Glutamatergic neuron (in vitro differentiated cells): ENCODE results near the gene UBAC2. TPM values are rescaled to one million over a fixed set of nuclear protein-coding genes. Genes with fewer than 3 reads are reported as not detected.

Experiments
- DNase-seq: peaks from one replicate; pipeline ENCODE4 v3.0.0; 2022
- H3K27ac Mint-ChIP-seq: one replicate; pipeline ENCODE4 v1.8.0; 2020; ENCODE audit warnings: mild to moderate bottlenecking, mixed read lengths, inconsistent platforms; ENCODE audit not compliant: unreplicated experiment
- H3K27me3 Mint-ChIP-seq: one replicate; pipeline ENCODE4 v1.8.0; 2020; ENCODE audit warnings: mild to moderate bottlenecking, moderate library complexity, mixed read lengths, inconsistent platforms; ENCODE audit not compliant: unreplicated experiment
- H3K36me3 Mint-ChIP-seq: one replicate; pipeline ENCODE4 v1.8.0; 2020; ENCODE audit warnings: mild to moderate bottlenecking, mixed read lengths, inconsistent platforms; ENCODE audit not compliant: unreplicated experiment
- H3K4me1 Mint-ChIP-seq: one replicate; pipeline ENCODE4 v1.8.0; 2020; ENCODE audit warnings: mild to moderate bottlenecking, low read depth, mixed read lengths, inconsistent platforms; ENCODE audit not compliant: unreplicated experiment
- H3K4me3 Mint-ChIP-seq: one replicate; pipeline ENCODE4 v1.8.0; 2020; ENCODE audit warnings: mild to moderate bottlenecking, mixed read lengths, inconsistent platforms; ENCODE audit not compliant: unreplicated experiment
- H3K9me3 Mint-ChIP-seq: one replicate; pipeline ENCODE4 v1.8.0; 2020; ENCODE audit warnings: mild to moderate bottlenecking, moderate library complexity, mixed read lengths, inconsistent platforms; ENCODE audit not compliant: unreplicated experiment
- total RNA-seq: library from RNA; stranded (reverse); fragmentation: NEBNext Ultra II Directional; extraction: Animal tissue kit (Norgen Biotek cat#: 25700); gene quantifications from one replicate; pipeline ENCODE4 v1.2.1, GENCODE V29; 2021; ENCODE audit not compliant: unreplicated experiment
- TF ChIP-seq, protein P1 (sequence below): fragments of 200-600 bp; sonication (generic); IDR thresholded peaks from one replicate; pipeline ENCODE4 v1.5.0; 2021; ENCODE audit not compliant: partially characterized antibody, unreplicated experiment

UBAC2 gene
- total RNA-seq, 1 donor from 2014 or later = 33.3 TPM

DNA sequence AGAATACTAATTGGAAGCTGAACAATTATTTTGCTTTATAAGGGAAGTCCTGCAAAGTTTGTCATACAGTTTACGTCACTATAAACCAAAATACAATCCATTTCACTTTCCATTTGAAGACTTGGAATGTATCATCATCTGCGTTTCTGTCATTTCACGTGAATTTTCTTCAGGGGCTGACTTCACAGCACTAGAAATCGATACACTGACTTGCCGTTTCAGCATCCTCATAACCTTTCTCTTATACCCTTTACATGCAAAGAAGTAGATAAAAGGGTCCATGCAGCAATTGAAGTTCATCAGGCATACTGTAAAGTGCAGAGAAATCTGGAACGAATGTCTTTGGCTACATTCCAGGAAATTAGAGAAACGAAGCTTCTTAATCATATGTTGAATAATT is 94.3 kb downstream of the UBAC2 start:
- H3K36me3 Mint-ChIP-seq = no peaks in the 10 kb centered on the region
- H3K9me3 Mint-ChIP-seq = no peaks in the 10 kb centered on the region
- H3K4me3 Mint-ChIP-seq = no peak overlapping the region
- H3K27ac Mint-ChIP-seq = no peak overlapping the region
- peaks cover 5% of the 10 kb centered on the region for H3K4me1 Mint-ChIP-seq
- DNase-seq = no peak
- TF ChIP-seq, protein P1, sequence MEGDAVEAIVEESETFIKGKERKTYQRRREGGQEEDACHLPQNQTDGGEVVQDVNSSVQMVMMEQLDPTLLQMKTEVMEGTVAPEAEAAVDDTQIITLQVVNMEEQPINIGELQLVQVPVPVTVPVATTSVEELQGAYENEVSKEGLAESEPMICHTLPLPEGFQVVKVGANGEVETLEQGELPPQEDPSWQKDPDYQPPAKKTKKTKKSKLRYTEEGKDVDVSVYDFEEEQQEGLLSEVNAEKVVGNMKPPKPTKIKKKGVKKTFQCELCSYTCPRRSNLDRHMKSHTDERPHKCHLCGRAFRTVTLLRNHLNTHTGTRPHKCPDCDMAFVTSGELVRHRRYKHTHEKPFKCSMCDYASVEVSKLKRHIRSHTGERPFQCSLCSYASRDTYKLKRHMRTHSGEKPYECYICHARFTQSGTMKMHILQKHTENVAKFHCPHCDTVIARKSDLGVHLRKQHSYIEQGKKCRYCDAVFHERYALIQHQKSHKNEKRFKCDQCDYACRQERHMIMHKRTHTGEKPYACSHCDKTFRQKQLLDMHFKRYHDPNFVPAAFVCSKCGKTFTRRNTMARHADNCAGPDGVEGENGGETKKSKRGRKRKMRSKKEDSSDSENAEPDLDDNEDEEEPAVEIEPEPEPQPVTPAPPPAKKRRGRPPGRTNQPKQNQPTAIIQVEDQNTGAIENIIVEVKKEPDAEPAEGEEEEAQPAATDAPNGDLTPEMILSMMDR = no peak
- no peaks in the 10 kb centered on the region for H3K27me3 Mint-ChIP-seq

DNA sequence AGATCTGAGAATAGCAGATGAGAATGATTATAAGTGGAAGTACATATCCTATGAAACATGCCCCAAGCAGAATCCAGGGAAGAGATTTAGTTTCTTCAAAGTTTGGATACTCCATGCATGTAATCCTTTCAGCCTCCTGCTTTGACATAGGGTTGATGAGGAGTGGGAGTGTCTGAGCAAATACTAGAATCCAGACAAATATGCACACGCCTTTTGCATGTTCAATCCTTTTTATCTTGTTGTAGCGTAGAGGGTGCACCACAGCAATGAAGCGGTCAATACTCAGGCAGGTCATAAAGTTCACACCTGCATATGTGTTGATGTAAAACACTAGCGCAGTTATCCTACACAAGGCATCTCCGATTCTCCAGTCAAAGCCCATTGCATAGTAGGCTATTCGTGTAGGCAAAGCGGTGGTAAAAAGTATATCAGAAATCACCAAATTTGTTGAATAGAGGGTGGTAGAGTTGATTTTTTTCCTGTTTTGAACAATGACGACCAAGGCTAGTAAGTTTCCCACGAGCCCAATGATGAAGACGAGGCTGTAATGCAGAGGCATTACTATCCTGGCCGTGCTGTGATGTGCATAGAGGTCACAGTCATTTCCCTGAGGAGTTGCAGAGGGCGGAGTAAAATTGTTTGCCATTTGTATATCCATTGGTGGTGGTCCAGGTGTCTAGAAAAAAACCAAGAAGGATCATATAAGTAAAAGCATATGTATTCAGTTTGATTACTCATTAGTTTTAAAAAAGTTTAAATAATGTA is 95.0 kb downstream of the UBAC2 start:
- Mint-ChIP-seq H3K27ac (no peak overlapping the region), H3K9me3 (no peaks in the 10 kb centered on the region), H3K4me3 (no peak overlapping the region), H3K36me3 (no peaks in the 10 kb centered on the region), H3K27me3 (no peaks in the 10 kb centered on the region), H3K4me1 (peaks cover 5% of the 10 kb centered on the region)
- no peak for DNase-seq
- TF ChIP-seq, protein P1 = no peak

DNA sequence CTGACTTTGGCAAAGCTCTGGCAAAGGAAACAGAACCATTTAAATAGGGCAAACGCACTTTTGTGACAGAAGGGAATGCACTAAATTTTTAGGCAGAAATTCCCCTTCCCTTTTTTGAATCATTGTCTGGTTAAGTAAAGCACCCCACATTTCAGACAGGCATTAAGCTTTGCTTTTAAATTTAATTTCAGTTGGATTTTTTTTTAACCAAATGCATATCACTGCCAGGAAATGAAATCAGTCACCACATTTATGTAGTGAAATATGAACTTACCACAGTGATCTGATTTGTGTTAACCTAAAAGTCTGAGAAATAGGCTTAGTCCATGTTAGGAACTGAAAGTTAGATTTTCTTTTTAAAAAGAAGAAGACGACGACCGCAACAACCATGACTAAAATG is 95.7 kb downstream of the UBAC2 start:
- H3K27ac Mint-ChIP-seq = no peak overlapping the region
- peaks cover 5% of the 10 kb centered on the region for H3K4me1 Mint-ChIP-seq
- H3K36me3 Mint-ChIP-seq = no peaks in the 10 kb centered on the region
- H3K4me3 Mint-ChIP-seq = no peak overlapping the region
- DNase-seq = no peak
- no peaks in the 10 kb centered on the region for H3K9me3 Mint-ChIP-seq
- no peaks in the 10 kb centered on the region for H3K27me3 Mint-ChIP-seq
- TF ChIP-seq, protein P1 = no peak

DNA sequence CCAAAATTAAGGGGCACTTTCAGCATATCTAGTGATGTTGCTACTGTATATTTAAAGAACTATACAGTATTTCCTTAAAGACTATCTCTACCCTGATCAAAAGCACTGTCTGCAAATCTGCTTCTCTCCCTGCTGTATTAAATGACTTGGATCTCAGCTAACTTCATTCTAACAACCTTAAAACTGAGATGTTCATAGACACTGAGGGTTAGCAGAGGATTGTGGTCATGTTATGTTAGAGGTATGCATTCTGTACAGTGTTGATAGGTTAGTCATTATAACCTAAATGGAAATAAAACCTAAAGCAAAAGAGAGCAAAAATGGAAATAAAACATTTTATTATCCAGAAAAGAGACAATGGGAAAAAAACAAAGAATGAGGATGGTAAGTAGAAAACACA is 96.7 kb downstream of the UBAC2 start:
- DNase-seq = no peak
- Mint-ChIP-seq H3K36me3 (no peaks in the 10 kb centered on the region), H3K4me3 (no peak overlapping the region), H3K27me3 (no peaks in the 10 kb centered on the region), H3K4me1 (peaks cover 5% of the 10 kb centered on the region), H3K27ac (no peak overlapping the region), H3K9me3 (no peaks in the 10 kb centered on the region)
- TF ChIP-seq, protein P1 = no peak

DNA sequence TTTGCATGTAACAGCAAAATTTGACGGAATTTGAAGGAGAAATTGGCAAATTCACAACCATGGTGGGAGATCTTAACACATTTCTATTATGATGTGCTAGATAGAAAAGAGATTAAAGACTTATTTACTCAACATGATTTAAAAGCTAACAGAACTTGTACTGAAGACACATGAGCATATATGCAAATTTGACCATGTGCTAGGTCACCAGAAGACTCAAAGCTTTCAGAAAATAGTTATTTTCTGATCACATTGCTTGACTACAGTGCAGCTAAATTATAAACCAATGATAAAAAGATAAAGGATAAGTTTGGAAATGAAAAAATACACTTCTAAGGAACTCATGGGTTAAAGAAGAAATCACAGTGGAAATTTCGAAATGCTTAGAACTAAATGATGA is 97.4 kb downstream of the UBAC2 start:
- TF ChIP-seq, protein P1 = no peak
- no peaks in the 10 kb centered on the region for H3K36me3 Mint-ChIP-seq
- H3K4me3 Mint-ChIP-seq = no peak overlapping the region
- no peak for DNase-seq
- peaks cover 5% of the 10 kb centered on the region for H3K4me1 Mint-ChIP-seq
- no peaks in the 10 kb centered on the region for H3K27me3 Mint-ChIP-seq
- no peaks in the 10 kb centered on the region for H3K9me3 Mint-ChIP-seq
- H3K27ac Mint-ChIP-seq = no peak overlapping the region
